Urothelium cell line (cell line): ENCODE results near the gene AKNA.
"Not testable (repeated sequence)": the region's sequence is repeated elsewhere in the genome, so short reads cannot be mapped to it uniquely, and the experiment has no call there.

Source experiments
- DNase-seq: peaks from one replicate; pipeline ENCODE4 v3.0.0; 2011; ENCODE audit warnings: low spot score, mixed read lengths
- FAIRE-seq: peaks from 2 replicates; lab custom pipeline; 2011; peaks lifted over from hg19 to GRCh38; lab: Jason Lieb, UNC

AKNA gene

DNA sequence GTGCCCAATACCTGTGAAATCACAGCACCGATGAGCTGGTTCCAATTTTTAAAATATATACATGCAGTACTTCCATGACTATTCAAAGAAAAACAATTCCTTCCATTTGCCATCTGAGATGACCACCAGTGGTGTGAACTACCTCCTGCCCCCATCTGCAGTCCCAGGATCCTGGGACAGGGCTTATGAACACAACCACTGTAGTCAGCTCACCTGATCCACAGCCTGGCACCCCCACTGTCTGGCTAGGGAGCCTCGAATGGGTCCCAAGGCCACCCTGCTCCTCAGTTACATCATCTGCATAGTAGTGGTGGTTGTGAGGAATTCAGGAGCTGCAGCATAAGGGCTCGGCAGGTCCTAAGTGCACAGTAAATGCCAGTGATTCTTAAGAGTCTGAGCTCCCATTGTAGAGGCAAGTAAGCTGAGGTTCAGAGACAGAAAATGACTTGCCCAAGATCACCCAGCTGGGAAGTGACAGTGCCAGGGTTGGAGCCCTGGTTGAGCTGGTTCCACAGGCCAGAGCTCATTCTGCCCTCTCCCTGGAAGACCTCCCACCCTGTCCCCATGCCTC lies 62.0 kb downstream of the AKNA start:
- not testable (repeated sequence) for DNase-seq, FAIRE-seq

DNA sequence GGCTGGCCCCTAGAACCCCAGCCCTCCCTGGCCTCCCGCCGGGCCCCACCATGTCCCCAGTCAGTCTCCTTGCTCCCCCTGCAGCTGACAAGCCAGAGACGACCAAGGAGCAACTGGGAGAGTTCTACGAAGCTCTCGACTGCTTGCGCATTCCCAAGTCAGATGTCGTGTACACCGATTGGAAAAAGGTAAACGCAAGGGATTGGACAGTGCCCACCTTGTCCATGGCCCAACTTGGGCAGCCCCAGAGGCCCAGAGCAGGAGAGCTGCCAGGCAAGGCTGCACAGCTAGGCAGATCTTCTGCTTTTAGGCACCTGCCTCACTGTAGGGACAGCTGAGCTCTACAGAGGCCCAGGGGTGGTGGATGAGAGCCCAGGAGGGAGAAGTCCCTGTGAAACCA lies 62.8 kb downstream of the AKNA start:
- FAIRE-seq, DNase-seq: not testable (repeated sequence)

DNA sequence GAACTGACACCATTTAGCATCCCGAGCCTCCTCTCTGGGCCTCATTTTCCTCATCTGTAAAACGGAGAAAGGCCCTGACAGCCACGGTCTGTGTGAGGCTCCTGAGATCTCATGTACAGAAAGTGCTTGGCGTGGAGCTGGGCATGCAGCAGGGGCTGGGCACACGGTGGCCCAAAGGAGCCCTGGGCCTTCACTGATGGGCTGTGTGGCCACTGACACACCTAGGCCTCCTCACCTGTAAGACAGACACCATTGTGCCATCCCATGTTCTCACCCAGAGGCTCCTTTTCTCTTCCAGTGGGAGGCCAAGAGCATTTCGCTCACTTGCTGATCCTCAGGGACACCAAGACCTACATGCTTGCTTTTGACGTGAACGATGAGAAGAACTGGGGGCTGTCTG lies 63.3 kb downstream of the AKNA start:
- FAIRE-seq: no peak

DNA sequence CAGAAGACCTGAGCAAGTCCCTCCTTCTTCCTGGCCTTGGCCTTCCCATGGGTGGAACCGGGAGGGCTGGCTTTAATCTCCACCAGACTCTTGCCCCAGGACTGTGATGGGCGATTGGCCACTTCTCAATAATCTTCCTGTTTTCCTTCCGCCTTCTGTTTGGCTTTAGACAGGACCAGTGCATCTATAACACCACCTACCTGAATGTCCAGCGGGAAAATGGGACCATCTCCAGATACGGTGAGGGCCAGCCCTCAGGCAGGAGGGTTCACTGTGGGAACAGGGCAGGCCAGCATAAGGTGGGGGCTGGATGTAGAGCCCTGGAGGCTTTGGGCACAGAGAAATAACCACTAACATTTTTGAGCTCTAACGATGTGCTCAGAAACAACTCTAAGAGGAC lies 63.9 kb downstream of the AKNA start:
- FAIRE-seq, DNase-seq: not testable (repeated sequence)

More for the DNA sequence above, 63.3 kb downstream of the AKNA start:
- no peak for DNase-seq

DNA sequence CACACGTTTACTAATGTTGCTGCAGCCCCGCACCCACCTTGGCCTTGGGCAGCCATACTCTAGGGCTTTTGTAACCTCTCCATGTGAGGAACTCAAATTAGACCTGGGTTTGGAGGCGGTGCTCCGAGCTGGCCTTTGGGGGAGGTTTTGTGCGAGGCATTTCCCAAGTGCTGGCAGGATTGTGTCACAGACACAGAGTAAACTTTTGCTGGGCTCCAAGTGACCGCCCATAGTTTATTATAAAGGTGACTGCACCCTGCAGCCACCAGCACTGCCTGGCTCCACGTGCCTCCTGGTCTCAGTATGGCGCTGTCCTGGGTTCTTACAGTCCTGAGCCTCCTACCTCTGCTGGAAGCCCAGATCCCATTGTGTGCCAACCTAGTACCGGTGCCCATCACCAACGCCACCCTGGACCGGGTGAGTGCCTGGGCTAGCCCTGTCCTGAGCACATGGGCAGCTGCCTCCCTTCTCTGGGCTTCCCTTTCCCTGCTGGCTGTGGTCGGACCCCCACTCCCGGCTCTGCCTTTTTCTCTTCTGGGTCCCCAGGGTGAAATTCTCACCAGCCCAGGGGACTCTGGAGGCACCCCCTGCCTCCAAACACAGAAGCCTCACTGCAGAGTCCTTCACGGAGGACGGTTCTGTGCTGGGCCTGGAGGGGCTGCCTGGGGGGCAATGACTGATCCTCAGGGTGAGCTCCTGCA lies 64.8 kb downstream of the AKNA start, which contains the start of gene ORM1:
TSS of gene ORM1 (plus strand) at position 268 of the 701 bp plus-strand sequence. CDS start at position 304, 36 bp downstream.
- not testable (repeated sequence) for FAIRE-seq, DNase-seq

DNA sequence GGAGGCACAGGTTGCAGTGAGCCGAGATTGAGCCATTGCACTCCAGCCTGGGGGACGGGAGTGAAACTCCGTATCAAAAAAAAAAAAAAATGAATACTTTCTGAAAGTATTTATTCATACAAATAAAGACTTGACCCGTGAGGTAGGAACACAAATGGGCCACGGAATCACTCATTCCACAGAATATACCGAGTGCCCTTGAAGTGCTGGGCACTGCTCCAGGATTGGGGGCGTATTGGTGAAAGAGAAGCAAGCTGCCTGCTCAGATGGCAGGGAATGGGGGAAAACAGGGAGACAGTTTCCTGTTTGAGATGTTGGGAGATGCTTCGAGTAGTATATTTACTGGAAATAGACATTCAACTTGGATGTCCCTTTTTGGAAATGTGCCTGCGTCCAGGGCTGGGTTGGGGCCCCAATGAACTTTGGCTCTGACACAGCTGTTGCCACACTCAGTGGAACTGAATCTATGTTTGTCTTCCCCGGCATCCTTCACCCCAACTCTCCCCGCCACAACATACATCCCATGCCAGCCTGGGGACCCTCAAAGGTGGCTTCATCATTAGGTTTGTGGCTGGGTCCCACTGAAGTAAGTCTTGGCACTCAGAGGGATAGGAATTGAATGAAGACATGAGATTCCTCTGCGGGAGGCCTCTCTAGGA lies 65.5 kb downstream of the AKNA start:
- not testable (repeated sequence) for DNase-seq, FAIRE-seq

DNA sequence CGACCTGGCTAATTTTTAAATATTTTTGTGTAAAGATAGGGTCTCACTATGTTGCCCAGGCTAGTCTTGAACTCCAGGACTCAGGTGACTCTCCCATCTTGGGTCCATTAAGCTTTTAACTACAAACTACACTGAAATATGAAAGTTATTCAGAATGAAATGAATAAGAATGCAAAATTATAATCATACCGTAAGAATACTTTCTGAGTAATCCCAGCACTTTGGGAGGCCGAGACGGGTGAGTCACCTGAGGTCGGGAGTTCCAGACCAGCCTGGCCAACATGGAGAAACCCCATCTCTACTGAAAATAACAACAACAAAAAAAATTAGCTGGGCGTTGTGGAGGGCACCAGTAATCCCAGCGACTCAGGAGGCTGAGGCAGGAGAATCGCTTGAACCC lies 66.0 kb downstream of the AKNA start:
- DNase-seq (no peak), FAIRE-seq (no peak)

DNA sequence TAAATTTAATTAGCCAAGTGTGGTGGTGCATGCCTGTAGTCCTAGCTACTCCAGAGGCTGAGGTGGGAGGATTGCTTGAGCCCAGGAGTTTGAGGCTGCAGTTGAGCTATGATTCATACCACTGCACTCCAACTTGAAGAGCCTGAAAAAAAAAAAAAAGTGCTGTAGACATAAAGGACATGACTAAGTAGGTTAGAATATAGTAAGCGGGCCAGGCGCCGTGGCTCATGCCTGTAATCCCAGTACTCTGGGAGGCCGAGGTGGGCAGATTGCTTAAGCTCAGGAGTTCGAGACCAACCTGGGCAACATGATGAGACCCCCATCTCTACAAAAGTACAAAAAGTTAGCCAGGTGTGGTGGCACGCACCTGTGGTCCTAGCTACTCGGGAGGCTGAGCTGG lies 67.1 kb downstream of the AKNA start:
- DNase-seq, FAIRE-seq: not testable (repeated sequence)

DNA sequence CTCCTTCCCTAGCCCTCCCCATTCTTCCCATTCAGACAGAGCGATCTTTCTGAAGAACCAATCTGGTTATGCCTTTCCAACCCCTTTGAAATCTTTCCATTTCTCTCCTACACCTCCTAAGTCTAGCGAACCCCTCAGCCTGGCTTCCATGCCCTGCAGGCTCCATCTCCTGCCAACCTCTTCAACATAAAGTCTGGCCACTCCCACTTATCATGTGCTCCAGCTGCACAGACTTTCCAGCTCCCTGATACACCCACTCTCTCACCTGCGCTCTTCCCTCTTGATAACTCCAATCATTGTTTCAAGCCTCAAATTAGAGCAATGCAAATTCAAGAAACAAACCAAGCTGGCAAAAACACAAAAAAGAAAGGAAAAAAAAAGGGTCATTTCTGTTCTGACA lies 68.6 kb downstream of the AKNA start:
- FAIRE-seq (no peak), DNase-seq (no peak)

DNA sequence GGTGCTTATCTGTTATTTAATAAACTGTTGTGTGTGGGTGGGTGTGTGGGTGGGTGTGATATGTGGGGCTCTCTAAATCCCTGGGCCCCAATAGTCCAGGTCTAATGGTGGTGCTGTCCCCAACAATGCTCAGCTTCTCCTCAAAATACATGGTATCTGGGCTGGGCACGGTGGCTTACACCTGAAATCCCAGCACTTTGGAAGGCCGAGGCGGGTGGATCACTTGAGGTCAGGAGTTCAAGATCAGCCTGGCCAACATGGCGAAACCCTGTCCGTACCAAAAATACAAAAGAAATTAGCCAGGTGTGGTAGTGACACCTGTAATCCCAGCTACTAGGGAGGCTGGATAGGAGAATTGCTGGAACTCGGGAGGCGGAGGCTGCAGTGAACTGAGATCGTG lies 69.4 kb downstream of the AKNA start:
- no peak for FAIRE-seq
- DNase-seq: no peak

DNA sequence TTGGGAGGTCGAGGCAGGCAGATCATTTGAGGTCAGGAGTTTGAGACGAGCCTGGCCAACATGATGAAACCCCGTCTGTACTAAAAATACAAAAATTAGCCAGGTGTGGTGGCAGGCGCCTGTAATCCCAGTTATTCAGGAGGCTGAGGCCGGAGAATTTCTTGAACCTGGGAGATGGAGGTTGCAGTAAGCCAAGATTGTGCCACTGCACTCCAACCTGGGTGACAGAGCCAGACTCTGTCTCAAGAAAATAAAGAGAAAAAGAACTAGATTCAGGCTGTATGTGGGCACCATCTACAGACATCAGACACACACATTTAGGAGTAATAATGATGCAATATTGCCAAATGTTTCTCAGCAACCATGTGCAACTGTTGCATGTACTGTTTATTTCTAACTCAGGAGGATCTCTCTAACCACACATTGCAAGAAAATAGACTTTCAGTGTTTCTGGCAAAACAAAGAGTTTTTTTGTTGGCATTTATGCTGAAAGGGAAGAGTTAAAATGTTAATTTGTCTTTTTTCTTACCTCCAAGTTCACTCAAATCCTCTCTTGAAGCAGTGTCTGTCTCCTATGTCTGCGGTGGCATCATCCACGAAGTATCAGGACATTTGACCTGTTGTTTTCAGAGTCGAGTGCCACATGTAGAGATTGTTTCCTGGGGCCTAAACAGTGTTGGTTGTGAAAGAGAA lies 70.0 kb downstream of the AKNA start:
- FAIRE-seq (no peak), DNase-seq (no peak)

DNA sequence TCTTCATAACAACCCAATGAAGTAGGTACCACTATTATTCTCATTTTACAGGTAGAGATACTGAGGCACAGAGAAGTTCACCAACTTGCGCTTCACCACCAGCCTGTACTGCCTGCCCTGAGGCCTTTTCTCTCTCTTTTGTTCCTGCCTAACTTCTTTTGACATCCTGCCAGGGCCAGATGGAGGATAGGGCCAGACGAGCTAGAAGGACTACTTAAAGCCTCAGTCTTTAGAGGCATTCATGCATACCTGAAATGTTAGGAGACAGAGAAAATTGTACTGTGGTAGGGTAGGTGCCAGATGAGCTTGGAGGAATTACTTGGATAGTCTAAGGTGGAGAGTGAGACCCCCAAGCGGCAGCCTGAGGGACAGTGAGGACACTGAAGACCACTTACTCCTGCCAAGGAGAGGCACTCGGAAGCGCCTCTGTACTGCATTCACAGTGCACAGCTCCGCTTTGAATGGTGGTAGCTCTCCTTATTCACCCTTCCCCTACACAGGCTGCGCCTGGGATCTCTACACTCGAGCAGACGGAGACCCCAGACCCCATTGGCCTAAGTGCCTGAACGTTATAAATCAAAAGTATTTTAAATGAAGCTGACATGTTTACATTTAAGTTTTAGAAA lies 71.1 kb downstream of the AKNA start:
- FAIRE-seq (no peak), DNase-seq (no peak)

DNA sequence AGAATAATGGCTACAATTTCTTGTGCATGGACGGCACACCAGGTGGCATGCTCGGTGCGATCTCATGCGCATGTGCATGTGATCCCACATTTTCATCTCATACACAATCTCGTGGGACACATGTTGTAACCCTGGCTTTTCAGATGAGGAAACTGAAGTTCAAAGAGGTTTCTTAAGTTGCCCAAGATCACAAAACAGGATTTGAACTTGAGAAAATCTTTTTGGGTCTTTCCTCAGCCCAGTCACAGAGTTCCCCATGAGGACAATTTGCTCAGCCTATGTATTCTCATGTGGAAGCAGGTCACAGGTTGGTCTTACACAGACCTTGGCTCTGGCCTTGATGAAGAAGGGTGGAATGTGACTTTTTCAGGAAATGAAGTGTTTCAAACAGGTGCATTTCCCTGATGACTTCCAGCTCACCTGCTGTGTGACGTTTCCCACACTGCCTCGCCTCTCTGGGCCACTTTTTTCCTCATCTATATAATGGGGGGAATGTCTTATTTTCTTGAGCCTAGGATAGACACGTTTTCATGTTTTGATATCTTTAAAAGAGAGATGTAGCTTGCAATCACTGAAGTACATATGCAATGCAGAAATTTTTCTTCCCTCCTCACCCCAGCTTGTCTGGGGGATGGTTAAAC lies 71.9 kb downstream of the AKNA start:
- FAIRE-seq (no peak), DNase-seq (no peak)

DNA sequence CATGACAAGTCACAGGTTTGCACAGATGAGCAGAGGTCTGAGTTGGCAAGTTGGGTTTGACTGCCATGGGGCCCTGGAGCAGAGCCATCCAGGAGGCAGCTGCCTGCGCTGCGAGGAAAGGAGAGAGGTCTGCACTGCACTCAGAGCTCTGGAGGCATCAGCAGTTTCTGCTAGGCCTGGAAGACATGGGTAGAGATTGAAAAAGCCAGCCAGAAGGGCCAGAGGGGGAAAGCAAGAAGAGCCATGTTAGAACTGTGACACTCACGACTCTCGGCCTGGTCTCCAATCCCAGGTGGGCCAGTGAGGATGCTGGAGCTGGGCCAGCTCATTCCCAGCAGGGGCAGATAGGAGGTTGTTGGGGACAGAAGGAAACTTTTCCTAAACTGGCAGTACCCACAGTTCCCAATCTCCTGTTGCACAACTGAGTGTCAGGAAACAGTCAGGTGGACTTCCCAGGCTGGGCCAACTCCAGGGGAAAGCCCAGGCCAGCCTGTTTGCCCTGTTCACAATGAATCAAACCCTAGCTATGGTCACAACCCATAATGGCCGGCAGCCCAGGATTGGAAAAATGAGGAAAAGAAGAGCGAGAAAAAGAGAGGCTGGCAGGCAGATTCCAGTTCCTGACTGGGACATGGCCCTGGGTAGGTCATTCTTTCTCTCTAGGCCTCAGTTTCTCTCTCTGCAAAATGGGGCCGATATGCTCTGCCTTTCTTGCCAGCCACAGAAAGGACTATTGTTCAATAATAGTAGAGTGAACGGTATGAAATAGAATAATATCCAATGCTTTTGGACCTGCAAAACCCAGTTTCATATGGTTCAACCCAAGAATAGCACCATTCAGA lies 72.7 kb downstream of the AKNA start:
- DNase-seq: no peak

DNA sequence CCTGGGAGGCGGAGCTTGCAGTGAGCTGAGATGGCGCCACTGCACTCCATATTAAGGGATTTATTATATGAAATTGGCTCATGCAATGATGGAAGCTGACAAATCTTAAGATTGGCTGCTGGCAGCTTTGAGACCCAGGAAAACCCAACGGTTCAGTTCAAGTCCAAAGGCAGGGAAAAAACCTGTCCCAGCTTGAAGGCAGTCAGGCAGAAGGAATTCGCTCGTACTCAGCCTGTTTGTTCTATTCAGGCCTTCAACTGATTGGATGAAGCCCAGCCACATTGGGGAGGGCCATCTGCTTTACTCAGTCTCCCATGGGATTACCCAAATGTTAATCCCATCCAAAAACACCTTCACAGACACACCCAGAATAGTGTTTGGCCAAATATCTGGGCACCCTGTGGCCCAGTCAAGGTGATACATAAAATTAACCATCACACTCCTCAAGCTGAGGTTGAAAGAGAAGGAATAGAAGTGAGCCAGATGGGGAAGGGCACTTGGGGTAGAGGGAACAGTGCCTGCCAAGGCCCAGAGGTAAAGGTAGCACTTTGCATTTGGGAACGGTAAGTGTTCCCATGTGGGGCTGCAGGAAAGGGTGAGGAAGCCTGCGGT lies 73.4 kb downstream of the AKNA start:
- no peak for DNase-seq
- no peak for FAIRE-seq

More for the DNA sequence above, 72.7 kb downstream of the AKNA start:
- FAIRE-seq: no peak

DNA sequence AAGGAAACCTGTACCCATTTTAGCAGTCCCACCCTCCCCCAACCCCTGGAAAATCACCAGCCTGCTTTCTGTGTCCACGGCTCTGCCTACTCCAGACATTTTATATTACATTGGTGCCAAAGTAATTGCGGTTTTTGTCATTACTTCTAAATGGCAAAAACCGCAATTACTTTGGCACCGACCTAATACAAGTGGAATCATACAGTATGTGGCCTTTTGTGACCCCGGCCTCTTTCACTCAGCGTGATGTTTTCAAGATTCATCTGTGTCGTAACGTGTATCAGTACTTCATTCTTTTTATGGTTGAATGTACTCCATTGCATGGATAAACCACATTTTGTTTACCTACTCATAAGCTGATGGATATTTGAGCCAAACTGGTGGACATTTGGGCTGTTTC lies 74.6 kb downstream of the AKNA start:
- FAIRE-seq (no peak), DNase-seq (no peak)

DNA sequence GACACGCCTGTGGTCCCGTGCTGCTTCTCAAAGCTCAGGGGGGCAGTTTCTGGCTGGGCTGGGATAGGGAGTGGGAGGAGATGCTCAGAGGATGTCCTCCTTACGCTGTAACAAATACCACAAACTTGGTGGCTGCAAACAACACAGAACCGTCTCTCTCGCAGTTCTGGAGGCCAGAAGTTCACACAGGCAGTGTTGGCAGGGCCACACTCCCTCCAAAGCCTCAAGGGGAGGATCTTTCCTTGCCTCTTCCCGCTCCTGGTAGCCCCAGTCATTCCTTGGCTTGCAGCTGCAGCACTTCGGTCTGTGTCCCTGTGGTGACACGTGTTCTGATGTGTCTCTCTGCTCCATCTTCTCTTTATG lies 75.3 kb downstream of the AKNA start:
- FAIRE-seq (no peak), DNase-seq (no peak)

DNA sequence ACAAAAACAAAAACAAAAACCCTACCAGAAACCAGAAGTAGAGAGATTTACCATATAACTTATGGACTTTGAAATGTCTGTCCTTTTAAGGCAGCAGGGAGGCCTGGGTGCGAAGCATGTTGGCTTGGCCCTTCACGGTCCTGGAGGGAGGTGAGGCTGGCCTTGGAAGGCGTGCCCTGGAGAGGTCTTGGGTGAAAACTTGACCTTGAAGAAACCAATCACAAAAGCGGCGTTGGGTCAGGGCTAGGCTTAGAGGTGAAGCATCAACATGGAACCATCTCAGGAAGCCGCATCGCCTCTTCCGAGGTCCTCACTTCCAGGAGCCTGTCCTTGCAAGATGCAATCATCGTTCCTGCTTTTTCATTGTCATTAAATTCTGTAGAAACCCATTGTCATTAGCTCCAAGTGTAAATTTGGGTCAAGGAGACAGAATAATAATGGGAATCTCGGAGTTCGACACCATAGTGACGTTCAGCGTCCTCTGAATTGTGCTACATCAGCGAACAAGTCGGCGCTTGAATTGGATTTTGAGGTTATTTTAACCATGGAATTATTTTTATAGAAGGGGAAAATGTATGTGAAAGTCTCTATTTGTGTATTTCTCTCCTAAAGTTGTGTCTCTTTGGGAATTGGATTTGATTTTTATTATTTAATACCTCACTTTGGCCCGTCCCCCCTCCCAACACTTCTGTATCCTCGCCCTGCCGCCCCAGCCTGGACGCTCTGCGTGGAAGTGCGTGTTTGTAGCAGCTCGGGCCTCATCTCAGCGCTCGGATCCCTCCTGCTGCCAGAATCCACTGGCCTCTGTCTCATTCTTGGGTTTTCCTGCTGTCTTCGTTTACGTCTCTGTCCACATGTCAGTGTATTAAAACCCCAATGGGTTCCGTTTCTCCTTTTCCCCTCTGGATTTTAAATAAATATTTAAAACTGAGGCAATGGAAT lies 75.9 kb downstream of the AKNA start:
- DNase-seq: no peak
- no peak for FAIRE-seq
